NCI-H128 (cell line): Measurements from ENCODE around the gene PTPRK.

Experiments used
- DNase-seq: peaks from one replicate; lab custom pipeline; 2025; ENCODE audit not compliant: unreplicated experiment; lab: John Stamatoyannopoulos, UW

The PTPRK gene

DNA sequence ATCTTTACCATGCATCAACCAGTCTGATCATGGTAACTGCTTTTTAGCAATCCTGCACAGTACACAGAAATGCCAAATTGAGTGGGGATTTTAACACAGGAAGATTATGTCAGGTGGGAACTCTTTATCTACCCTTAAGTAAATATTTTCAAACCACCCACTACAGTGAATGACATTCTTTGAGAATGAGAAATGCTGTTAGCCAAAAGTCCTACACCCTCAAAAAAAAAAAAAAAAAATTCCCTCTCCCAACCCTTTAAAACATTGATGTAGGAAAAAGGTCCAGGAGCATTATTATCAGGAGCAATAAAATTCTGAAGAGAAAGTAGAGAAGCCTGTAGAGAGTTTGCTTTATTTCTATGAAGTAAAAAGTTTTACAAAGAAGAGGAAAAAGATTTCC, 312.3 kb downstream of the PTPRK start:
- no peak for DNase-seq

DNA sequence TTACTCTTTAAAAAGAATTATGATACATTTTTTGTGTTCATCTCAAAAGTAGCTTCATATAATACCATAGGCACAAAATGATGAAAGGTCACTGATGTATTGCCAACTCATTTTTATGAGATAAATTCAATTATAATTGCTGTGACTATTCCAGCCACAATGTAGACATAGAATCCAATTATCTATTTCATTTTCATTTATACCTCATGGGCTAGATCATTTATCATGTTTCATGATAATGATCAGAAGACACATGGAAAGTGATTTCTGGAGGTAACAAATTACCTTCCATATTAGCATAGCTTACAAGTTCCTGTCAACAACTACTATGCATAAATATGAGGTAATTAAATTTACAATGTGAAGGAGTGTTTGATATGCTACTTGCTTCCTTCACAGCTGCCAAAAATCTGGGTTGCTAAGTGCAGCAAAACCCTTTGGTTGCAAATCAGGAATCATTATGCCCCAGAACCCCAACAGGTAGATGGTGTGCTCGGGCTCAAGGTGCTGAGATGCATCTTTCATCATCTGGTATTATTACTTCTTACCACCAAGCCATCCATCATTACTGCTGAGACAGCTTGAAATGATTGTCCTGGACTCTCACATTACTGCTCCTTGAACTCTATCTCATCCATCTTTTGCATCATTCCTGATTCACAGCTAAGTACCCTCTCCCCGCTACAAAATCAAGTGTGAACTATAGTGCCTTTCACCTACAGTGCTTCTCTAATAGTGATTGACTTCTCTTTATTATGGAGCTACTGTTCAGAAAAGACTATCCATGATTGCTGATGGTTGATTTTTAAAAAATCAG, 313.6 kb downstream of the PTPRK start:
- DNase-seq: no peak

DNA sequence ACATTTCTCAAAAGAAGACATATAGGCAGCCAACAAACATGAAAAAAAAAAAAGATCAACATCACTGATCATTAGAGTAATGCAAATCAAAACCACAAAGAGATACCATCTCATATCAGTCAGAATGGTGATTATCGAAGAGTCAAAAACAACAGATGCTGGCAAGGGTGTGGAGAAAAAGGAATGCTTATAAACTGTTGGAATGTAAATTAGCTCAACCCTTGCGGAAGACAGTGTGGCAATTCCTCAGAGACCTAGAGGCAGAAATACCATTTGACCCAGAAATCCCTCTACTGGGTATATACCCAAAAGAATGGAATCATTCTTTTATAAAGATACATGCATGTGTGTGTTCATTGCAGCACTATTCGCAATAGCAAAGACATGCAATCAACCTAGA, 315.8 kb downstream of the PTPRK start:
- no peak for DNase-seq

DNA sequence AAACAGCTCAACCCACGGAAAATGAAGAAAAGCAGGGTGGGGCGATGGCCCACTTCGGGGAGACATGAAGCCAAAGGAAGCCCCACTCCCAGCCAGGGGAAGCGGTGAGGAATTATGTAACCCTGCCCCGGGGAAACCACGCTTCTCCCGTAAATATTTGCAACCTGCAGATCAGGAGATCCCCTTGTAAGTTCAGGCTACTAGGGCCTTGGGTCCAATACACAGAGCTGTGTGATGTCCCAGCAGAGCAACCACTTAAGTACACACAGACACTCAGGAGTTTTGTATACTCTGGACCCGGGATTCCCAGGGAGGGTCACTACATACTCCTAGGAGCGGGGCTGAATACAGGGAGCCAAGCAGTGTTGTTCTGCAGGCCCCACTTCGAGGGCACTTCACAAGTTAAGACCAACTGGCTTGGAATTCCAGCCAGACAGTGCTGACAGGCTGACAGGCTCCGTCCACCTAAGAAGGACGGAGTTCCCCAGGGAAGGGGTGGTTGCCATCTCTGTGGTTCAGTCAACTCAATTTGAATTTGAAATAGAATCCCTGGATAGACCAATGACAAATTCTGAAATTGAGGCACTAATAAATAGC, 318.1 kb downstream of the PTPRK start:
- no peak for DNase-seq

DNA sequence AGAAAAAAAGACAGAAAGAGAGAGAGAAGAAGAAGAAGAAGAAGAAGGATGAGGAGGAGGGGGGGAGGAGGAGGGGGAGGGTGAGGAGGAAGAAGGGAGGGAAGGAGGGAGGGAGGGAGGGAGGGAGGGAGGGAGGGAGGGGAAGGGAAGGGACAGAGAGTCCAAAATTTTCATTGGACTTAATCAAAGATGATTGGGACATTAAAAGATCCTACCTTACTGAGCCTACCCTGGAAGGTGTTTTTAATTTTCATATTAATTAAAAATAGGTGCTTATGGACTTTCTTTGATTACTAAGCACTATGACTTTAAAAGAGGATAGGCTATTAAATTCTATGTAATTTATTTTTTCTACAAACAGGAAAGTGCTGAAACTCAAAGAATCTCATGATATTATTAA, 319.6 kb downstream of the PTPRK start:
- DNase-seq: no peak

DNA sequence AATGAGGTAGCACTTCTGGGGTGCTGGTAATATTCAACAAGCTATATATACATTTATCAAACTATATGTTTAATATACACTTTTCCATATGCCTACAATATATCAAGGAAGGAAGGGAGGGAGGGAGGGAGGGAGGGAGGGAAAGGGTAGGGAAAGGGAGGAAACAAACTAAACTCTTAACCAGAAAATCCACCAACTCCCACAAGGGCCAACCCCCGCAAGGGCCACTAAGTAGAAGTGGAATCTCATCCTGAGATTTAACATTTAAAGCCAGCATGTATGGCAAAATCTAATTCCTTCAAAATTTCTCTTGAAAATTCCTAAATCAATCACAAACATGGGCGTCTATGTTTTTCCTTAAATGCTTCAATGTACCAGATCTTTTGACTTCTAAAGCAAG, 320.9 kb downstream of the PTPRK start:
- DNase-seq: no peak

DNA sequence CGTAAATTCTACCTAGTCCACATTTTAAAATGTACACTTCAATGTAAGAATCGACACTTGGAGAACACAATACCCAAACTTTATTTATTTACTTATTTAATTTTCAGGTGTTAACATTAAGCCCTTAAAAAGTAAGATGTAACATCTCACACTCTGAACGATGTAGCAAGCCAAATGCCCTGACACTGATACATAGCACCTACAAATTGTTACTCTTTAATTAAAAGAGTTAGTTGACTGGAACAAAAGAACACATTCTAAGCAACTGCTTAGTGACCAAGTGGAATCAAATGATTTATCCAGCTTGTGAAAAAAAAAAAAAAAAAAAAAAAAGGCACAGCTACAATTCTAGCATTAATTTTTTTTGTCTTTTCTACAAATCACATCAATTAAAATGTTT, 327.4 kb downstream of the PTPRK start:
- DNase-seq: no peak

DNA sequence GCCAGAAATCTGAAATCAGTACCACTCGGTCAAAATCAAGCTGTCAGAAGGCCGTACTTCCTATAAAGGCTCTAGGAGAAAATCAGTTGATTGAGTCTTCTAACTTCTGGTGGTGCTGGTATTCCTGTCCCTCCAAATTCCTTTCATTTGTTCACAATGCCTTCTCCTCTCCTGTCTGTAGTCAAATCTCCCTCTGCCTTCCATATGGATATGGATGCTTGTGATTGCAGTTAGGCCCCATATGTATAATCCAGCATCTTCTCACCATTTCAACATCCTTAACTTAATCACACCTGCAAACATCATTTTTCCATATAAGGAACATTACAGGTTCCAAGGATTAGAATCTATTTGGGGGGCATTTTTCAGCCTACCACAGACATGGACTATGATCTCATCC, 331.7 kb downstream of the PTPRK start:
- DNase-seq: no peak

DNA sequence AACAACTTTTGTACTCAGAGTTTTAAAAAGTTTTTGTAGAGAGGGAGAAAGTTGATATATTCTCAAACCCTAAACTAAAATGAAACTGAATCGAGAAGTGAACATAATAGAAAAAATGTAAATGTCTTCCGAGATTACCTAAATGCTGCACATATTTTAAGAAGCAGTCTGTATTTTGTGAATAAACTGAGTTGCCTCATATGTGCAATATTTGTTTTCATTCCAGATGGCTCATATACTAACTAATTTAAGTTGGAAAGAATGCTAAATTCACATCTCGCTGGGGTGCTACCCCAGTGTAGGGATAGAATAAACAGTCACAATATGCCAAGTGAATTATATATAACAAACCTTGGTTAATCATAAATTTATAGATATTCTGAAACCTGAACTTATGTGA, 333.7 kb downstream of the PTPRK start:
- DNase-seq: no peak

DNA sequence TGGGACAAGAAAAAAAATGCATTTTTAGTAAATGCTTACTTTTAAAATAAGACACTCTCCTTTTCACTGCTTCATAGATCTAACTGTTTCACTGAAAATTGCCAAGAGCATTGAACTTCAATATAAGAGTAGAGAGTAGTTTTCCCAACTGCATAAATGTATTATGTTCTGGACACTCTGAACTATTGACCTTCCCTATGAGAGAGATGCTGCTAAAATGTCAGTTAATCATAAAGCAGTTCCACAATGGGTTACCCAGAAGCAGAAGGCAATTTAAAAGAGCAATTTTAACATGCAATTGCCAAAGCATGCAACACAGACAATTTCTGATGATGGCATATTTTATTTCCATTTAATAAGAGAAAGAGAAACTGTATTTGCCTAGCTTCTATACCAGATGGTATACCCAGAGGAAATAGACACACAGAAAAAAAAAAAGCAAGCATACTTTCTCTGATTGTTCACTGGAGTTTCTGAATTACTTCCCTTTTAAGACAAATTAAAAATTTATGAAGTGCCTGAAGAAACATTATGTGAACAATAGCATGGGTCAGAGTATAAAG, 340.4 kb downstream of the PTPRK start:
- no peak for DNase-seq

DNA sequence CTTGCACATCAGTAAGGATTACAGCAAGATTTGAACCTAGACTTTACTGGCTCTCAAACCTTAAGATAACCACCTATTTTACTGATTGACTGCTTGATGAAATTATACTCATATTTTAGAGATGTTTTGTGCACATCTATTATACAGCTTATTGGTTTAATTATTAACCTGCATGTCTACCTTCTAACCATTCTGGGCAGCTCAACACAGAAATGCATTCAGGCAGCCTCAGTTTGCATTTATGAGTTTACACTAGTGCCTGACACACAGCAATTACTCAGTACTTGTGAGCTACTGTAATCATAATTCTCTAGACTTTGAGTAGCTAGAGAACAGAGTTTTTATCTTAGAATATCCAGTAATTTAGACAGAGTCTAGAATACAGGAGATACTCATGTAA, 345.7 kb downstream of the PTPRK start:
- no peak for DNase-seq

DNA sequence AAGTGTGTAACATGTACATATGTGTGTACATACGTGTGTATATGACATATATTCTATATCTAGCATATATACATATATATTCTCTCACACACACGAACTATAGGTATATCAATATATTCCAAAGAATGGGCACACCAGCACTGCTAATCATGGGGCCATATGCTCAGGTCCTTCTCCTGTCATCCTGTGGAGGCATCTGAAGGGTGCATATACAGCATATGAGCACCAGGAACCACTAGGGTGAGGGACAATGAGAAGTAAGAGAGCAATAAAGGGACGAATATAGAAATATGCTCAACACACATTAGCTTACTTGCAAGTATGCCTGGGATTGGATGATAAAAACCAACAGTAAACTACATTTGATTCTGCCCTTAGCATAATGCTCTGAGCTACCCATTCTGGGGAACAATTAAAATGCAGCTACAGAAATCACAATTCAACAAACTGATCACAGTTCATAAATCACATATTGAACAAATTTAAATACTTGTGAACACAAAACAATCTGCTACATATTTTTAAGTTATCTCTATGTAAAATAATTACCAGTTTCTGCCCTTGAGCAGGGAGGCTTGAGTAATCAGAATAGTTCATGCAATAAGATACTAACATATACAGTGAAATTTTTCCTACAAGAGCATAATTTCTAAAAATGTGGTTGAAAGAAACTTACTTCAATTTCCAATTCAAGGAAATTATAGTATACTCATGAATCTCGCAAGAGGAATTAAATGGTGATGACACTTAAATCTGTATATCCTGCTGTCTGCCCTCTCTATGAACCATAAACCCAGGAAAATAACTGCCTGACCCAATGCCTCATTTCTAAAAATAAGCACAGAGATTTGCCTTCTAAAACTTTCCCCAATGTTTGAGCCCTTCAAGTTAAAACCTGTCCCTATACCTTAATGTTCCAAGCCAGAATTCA, 347.4 kb downstream of the PTPRK start:
- DNase-seq: no peak

DNA sequence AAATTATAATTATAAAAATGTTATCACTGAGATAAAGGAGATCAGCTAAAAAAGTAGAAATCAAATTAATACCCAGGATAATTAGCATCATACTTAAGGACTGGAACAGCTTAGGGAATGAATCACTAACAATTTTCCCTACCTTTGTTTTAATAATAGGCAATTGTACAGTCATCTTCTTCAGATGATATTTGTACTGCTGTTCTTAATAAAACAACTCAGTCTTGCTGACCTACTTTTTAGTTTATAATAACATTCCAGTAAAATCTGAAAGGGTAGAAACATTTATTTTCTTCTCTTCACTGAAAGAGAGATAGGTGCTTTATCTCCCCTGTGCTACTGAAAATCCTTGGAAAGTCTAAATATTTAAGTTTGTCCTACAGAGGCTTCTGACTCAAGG, 348.3 kb downstream of the PTPRK start:
- DNase-seq: no peak

DNA sequence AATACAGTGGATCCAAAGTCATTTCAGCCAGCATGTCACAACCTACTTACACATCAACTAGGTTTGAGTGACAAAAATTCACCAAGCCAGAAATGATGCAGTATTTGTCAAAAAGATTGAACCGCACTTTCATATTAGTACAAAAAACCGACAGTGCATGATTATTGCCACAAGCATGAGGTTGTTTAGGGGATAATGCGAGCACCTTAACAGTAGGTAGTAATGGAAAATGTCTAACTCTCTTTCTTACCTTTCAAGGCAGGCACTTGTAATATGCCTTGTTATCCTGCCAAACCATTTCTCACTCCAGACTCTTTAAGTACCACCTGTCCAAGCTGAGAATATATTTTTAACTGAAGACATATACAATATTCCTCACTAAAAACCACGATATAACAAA, 349.2 kb downstream of the PTPRK start:
- no peak for DNase-seq

DNA sequence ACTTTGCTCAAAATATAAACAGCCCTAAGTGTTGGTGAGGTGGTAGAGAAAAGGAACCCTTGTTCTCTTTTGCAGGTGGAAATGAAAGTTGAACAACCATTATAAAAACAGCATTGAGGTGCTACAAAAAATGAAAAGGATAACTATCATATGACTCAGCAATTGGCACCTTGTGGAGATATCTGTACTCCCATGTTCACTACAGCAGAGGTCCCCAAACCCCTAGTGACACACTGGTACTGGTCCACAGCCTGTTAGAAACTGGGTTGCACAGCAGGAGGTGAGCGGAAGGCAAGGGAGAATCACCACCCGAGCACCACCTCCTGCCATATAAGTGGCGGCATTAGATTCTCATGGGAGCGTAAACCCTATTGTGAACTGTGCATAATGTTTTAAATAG, 352.2 kb downstream of the PTPRK start:
- no peak for DNase-seq

DNA sequence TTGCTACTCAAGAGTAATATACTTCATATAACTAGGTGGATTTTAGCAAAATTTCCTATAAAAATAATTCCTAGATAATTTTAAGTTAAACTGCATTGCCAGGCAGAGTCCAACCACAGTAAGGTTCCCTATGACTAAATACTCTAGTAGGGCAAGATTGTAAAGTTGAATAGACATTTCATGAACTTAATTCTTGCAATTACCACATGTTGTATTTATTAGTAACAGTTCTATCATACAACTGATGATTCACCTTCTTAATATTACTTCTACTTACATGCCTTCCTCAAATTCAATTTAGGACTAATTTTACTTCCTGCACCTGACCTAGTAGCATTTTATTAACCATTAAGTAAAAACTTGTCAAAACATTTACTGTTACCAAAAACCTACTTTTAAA, 352.8 kb downstream of the PTPRK start:
- DNase-seq: no peak

DNA sequence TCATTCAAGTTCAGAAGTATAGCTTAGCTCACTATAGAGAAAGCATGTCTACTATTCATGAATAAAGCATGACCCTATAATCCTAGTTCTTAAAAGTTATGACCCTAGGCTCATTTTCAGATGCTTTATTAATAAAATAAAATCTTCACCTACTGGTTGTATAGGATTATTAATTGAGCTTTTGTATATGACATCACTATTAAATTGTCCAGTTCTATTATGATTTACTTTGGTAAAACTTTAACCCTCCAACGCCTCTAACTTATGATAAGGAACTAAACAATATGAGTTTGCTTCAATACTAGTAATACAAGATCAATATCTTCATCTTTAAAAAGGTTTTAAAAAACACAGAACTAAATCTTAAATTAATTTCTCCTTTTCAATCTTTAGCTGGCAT, 356.1 kb downstream of the PTPRK start:
- DNase-seq: no peak

DNA sequence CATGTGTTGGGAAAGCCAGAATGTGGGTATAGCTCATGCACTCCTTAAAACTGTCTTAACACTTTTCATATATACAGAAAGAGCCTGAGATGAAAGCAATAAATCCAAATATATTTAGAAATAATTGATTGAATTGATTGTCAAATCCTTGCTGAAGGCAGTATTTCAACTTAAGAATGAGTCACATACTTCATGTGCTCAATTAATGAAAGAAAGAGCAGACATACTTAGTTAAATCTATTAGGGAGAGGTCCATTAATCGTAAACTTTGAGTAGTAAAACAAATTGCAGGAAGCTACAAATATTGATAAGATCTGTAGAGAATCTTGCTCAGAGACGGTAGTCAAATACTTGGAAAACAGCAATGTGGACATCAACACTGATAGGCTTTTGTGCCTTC, 358.0 kb downstream of the PTPRK start:
- no peak for DNase-seq

DNA sequence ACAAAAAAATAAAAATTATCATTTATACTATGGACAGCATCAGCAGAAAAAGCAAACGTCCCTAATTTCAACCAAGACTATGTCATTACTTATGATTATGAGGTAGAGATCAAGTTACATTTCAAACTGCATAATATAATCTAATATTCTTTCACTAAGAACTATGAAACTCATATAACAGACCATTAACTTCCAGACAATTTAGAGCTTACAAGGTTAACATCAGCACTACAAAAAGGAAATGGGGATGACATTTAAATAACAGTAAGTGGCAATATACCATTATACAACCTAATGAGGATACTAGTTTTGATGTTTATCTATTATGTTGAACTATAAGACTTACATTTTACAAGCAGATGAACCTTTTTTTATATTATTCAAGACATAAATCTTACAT, 358.6 kb downstream of the PTPRK start:
- DNase-seq: no peak

DNA sequence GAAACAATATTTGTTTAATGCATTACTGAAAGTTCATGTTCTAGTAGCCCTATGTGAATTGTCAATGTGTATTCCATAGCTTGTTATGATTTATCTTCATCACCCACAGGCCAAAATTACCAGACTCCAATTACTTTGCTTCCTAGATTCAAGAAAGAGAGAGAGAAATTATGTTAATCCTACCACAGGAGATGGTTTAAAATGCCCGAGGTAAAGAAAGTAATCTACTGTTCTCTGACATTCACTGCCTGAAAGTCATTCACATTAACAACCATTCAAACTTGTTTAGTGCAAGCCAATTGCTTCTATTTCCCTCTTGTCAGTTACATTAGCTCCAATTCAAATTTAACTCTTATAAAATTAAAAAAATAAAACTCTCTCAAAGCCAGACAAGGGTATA, 359.1 kb downstream of the PTPRK start:
- no peak for DNase-seq

DNA sequence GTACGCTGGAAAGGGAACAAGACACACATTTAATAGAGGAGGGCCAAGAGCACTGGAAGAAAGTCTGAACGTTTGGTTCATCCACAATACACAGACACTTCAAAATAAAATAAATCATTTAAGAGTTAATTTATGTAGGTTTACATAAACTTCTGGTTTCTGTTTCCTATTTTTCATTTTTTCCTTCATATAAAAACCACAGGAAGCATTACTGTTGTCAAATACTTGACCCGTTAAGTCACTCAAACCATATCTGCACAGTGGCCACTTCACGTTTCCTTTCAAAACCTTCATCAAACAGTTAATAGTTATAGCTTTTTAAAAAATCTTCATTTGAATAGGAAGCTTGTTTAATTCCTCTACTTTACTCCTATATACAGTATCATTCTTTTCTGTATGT, 361.9 kb downstream of the PTPRK start:
- DNase-seq: no peak
